K562 (cell line): ENCODE results near the gene RAB1B. TPM values are rescaled to one million over a fixed set of nuclear protein-coding genes. Genes with fewer than 3 reads are reported as not detected.

Experiments
- ATAC-seq: fragments of 200-7000 bp; cut with Tn5 transposase; 3 replicates; pipeline ENCODE4 v1.9.1; 2020; ENCODE audit warnings: moderate library complexity
- BruUV-seq: library from RNA; stranded (reverse); fragments of 400-500 nt; replicated peaks from 2 replicates; lab custom pipeline; 2021; lab: Mats Ljungman, UMichigan
- CTCF ChIA-PET: fragments of 300-600 bp; formaldehyde crosslinking; extraction: SDS; loops from one replicate; lab custom pipeline; 2021; ENCODE audit warnings: low intra/inter-chr PET ratio; lab: Yijun Ruan, JAX
- POLR2A ChIA-PET: fragments of 300-600, 350-650 bp; sonication (Branson Sonifier 250); formaldehyde crosslinking; extraction: SDS; loops from one replicate; lab custom pipeline; 2021; ENCODE audit warnings: antibody characterized with exemption, inconsistent platforms; lab: Yijun Ruan, JAX
- DNase-seq, 4 experiments: peaks; one replicate each; pipeline versions ENCODE4 v3.0.0 to v3.0.0-alpha.2; 2011 to 2018; ENCODE audit warnings: low spot score in 3 of 4, mixed read lengths in 3 of 4; ENCODE audit errors: extremely low read depth in 1 of 4
- FAIRE-seq: peaks from 2 replicates; lab custom pipeline; 2011; peaks lifted over from hg19 to GRCh38; lab: Jason Lieb, UNC
- H2AFZ ChIP-seq: 2 replicates; pipeline ENCODE4 v1.6.0; 2011; ENCODE audit warnings: low read depth, low read length, control low read depth, inconsistent platforms
- H3K27ac ChIP-seq: fragments of 200-600 bp; 3 replicates; pipeline ENCODE4 v1.8.0; 2011; ENCODE audit warnings: low read depth, mild to moderate bottlenecking, control low read depth, inconsistent platforms, low read length, moderate library complexity, mixed read lengths; ENCODE audit errors: extremely low read depth
- H3K27me3 ChIP-seq, 2 experiments: fragments of 300-600 bp in 1 of 2; 2 replicates in 1 of 2; 3 replicates in 1 of 2; pipeline versions ENCODE4 v1.6.0 to v1.8.0; 2011; ENCODE audit warnings: inconsistent platforms in 2 of 2, low read length in 2 of 2, mild to moderate bottlenecking in 1 of 2, mixed read lengths in 1 of 2, moderate library complexity in 1 of 2; ENCODE audit not compliant: control insufficient read depth in 2 of 2, insufficient read depth in 2 of 2
- H3K36me3 ChIP-seq: fragments of 300-600 bp; 3 replicates; pipeline ENCODE4 v1.8.0; 2011; ENCODE audit warnings: mild to moderate bottlenecking, low read length, inconsistent platforms; ENCODE audit not compliant: control insufficient read depth, insufficient read depth
- H3K4me1 ChIP-seq, 2 experiments: fragments of 200-600 bp in 1 of 2; replicated peaks in 1 of 2; 2 replicates in 1 of 2; 3 replicates in 1 of 2; pipeline versions ENCODE4 v1.5.1 to v1.8.0; 2011; ENCODE audit warnings: inconsistent platforms in 2 of 2, low read length in 2 of 2, mild to moderate bottlenecking in 1 of 2, mixed read lengths in 1 of 2, moderate library complexity in 1 of 2; ENCODE audit not compliant: control insufficient read depth in 2 of 2, insufficient read depth in 2 of 2
- H3K4me2 ChIP-seq: 2 replicates; pipeline ENCODE4 v1.6.1; 2011; ENCODE audit warnings: low read length, control low read depth, inconsistent platforms, mixed read lengths; ENCODE audit not compliant: insufficient read depth
- H3K4me3 ChIP-seq: fragments of 200-600 bp; sonication (generic), shearing (Covaris generic); 2 replicates; pipeline ENCODE4 v1.5.1; 2016; ENCODE audit warnings: control low read depth, inconsistent platforms
- H3K79me2 ChIP-seq: fragments of 200-600 bp; 3 replicates; pipeline ENCODE4 v1.8.0; 2011; ENCODE audit warnings: low read length, inconsistent platforms; ENCODE audit not compliant: control insufficient read depth, insufficient read depth
- H3K9ac ChIP-seq, 2 experiments: 2 replicates each; pipeline versions ENCODE4 v1.6.0 to v1.6.1; 2011; ENCODE audit warnings: low read depth in 2 of 2, low read length in 2 of 2, control low read depth in 1 of 2, inconsistent platforms in 1 of 2, mild to moderate bottlenecking in 1 of 2, mixed read lengths in 1 of 2; ENCODE audit not compliant: insufficient read depth in 1 of 2
- H3K9me1 ChIP-seq: one replicate; pipeline ENCODE4 v1.6.0; 2011; ENCODE audit warnings: inconsistent platforms, mild to moderate bottlenecking, low read length, moderate library complexity; ENCODE audit not compliant: control insufficient read depth, insufficient read depth
- H3K9me3 ChIP-seq: replicated peaks from 2 replicates; pipeline ENCODE4 v1.5.1; 2011; ENCODE audit warnings: low read depth, low read length, inconsistent platforms; ENCODE audit not compliant: control insufficient read depth, insufficient read depth
- H4K20me1 ChIP-seq: replicated peaks from 2 replicates; pipeline ENCODE4 v1.6.1; 2011; ENCODE audit warnings: low read length, inconsistent platforms, mixed read lengths; ENCODE audit not compliant: control insufficient read depth, insufficient read depth
- ASH1L ChIP-seq: fragments of 450-650 bp; IDR thresholded peaks from 2 replicates; pipeline ENCODE4 v1.6.1; 2018; ENCODE audit warnings: borderline replicate concordance, mild to moderate bottlenecking, low read depth; ENCODE audit not compliant: partially characterized antibody
- BMI1 ChIP-seq: fragments of 150-350 bp; IDR thresholded peaks from 2 replicates; pipeline ENCODE4 v1.6.1; 2014; ENCODE audit warnings: low read length
- CBX1 ChIP-seq: sonication (generic); IDR thresholded peaks from 2 replicates; pipeline ENCODE4 v1.6.1; 2016; ENCODE audit warnings: antibody characterized with exemption, low read depth, mild to moderate bottlenecking
- CHD1 ChIP-seq: fragments of 200-600 bp; sonication (generic); IDR thresholded peaks from one replicate; pipeline ENCODE4 v1.6.1; 2012; ENCODE audit warnings: mild to moderate bottlenecking, moderate library complexity, low read length, inconsistent platforms
- CREBBP ChIP-seq: IDR thresholded peaks from one replicate; pipeline ENCODE4 v1.6.1; 2012; ENCODE audit warnings: low read depth, mild to moderate bottlenecking, control low read depth, inconsistent platforms, low read length
- MCM7 ChIP-seq, 2 experiments: fragments of 450-650 bp; IDR thresholded peaks; 2 replicates each; pipeline ENCODE4 v1.6.1; 2016 to 2018
- MEF2D ChIP-seq: conservative IDR thresholded peaks from 2 replicates; pipeline ENCODE4 v1.6.1; 2016; ENCODE audit warnings: low read depth, missing genetic modification characterization, missing compliant biosample characterization
- NFE2 ChIP-seq: IDR thresholded peaks from 2 replicates; pipeline ENCODE4 v1.6.1; 2014; ENCODE audit warnings: antibody characterized with exemption, low read depth
- NKRF ChIP-seq: fragments of 450-650 bp; IDR thresholded peaks from 2 replicates; pipeline ENCODE4 v1.6.1; 2016; ENCODE audit warnings: borderline replicate concordance
- SAFB ChIP-seq: fragments of 200-400 bp; formaldehyde crosslinking; IDR thresholded peaks from 2 replicates; pipeline ENCODE4 v1.6.1; 2017; ENCODE audit warnings: low read depth, low read length, borderline replicate concordance
- SMAD4 ChIP-seq: fragments of 250-450 bp; sonication (Bioruptor Pico); conservative IDR thresholded peaks from 2 replicates; pipeline ENCODE4 v1.8.0; 2021; ENCODE audit warnings: inconsistent platforms, mild to moderate bottlenecking, moderate library complexity
- ZBTB5 ChIP-seq: fragments of 450-650 bp; IDR thresholded peaks from 2 replicates; pipeline ENCODE4 v1.6.1; 2017; ENCODE audit warnings: antibody characterized with exemption
- ZNF717 ChIP-seq: fragments of 250-450 bp; sonication (Bioruptor Pico); IDR thresholded peaks from 2 replicates; pipeline ENCODE4 v1.5.0; 2021
- WGBS: fragments of 100-300 bp; shearing (Covaris generic); methylation state at CpG from one replicate; pipeline ENCODE4 v1.1.6; 2016; ENCODE audit warnings: low coverage, mixed read lengths; ENCODE audit not compliant: insufficient coverage; ENCODE audit errors: missing lambda C conversion rate; 5-methylcytosine and 5-hydroxymethylcytosine counted together
- in situ Hi-C: fragments of 300-500 bp; cut with MboI; formaldehyde crosslinking; loops from 4 replicates; pipeline ENCODE4 v1.15.0; 2018; ENCODE audit warnings: inconsistent platforms, mixed read lengths
- intact Hi-C: fragments of 100-400 bp; cut with micrococcal nuclease; formaldehyde crosslinking; loops from 2 replicates; pipeline ENCODE4 v1.14.2; 2022
- polyA plus RNA-seq, 8 experiments: library from polyadenylated mRNA; depleted of rRNA in 4 of 8; stranded (reverse) in 5 of 8; unstranded in 3 of 8; fragments of >200 nt; fragmentation: Nextera tagmentation in 2 of 8; fragmentation: Illumina TruSeq in 1 of 8; extraction: Ambion mirVana in 2 of 8; extraction: Trizol in 1 of 8; gene quantifications; 2 replicates each; pipeline versions ENCODE4 v1.2.1 to v1.2.3, GENCODE V29; 2011 to 2014; ENCODE audit warnings: inconsistent platforms in 1 of 8, missing spikeins in 1 of 8
- total RNA-seq, 7 experiments: library from RNA; depleted of rRNA in 6 of 7; stranded (reverse); fragments of >200 nt in 6 of 7; fragmentation: Illumina TruSeq in 2 of 7; extraction: Trizol in 2 of 7; gene quantifications; 2 replicates each; pipeline versions ENCODE4 v1.2.1 to v1.2.3, GENCODE V29; 2011 to 2021; ENCODE audit warnings: low replicate concordance in 1 of 7

RAB1B gene
- total and polyA plus RNA-seq, 9 of the 15 experiments (the other 6 are each of a cell fraction or from before 2014, with no cell fraction given), result 5.6 to 146 (median 98.6) TPM

- H3K9me3 ChIP-seq, result no peaks in the 10 kb centered on the region
- in situ Hi-C loops, result no loop called here
- H4K20me1 ChIP-seq, result no peaks in the 10 kb centered on the region
- H3K9ac ChIP-seq, result peak within 1 kb of the TSS in 1 of 2 experiments; percentile 50; a peak in 2 of 4 replicates
- no peaks in the 10 kb centered on the region for H3K27me3 ChIP-seq
- no peak within 1 kb of the TSS for H3K27ac ChIP-seq
- DNase-seq (no peak), ATAC-seq (no peak), FAIRE-seq (no peak)
- no TSS peak for BruUV-seq
- peaks cover 6 to 60% of the 10 kb centered on the region in 2 experiments for H3K4me1 ChIP-seq
- no peaks in the 10 kb centered on the region for H3K79me2 ChIP-seq
- TF ChIP-seq CREBBP (no peak), ASH1L (no peak), BMI1 (no peak)
- ChIA-PET CTCF (no interaction called here), POLR2A (interaction anchor here (0.6 kb wide), 1 partner anchor 76 kb away, joined by 3 read pairs; no protein-coding TSS in a partner anchor)
- H3K4me2 ChIP-seq, result no peak within 1 kb of the TSS
- intact Hi-C loops, result no loop called here
- H3K4me3 ChIP-seq, result no peak within 1 kb of the TSS
- no peaks in the 10 kb centered on the region for H3K9me1 ChIP-seq
- no peak within 1 kb of the TSS for H2AFZ ChIP-seq
- H3K36me3 ChIP-seq, result no peaks in the 10 kb centered on the region
- WGBS, result 71% methylated on average over 19 of the region's 29 CpGs
These were observed 48.4 kb downstream of the RAB1B start, which contains the start of gene CD248 for GRCh38 chr11:66316849-66317251. Gene CD248, minus strand, starts transcription at chr11:66317044. Its CDS starts 17 bp downstream, at chr11:66317027.

GRCh38 chr11:66317322-66317722 is 48.9 kb downstream of the RAB1B start:
- Histone ChIP-seq H3K27me3 (no peaks in the 10 kb centered on the region), H3K79me2 (no peaks in the 10 kb centered on the region), H3K9me3 (no peaks in the 10 kb centered on the region), H3K4me3 (no peak overlapping the region), H3K27ac (no peak overlapping the region), H3K9ac (no peak overlapping the region), H3K4me2 (no peak overlapping the region), H3K9me1 (no peaks in the 10 kb centered on the region), H3K4me1 (peaks cover 6 to 56% of the 10 kb centered on the region in 2 experiments), H2AFZ (no peak overlapping the region), H3K36me3 (no peaks in the 10 kb centered on the region), H4K20me1 (no peaks in the 10 kb centered on the region)
- WGBS, result 61% methylated on average over 11 of the region's 14 CpGs
- no peak for DNase-seq
- no peak for ATAC-seq
- no TSS peak for BruUV-seq
- no peak for FAIRE-seq
- POLR2A ChIA-PET, result interaction anchor here (0.6 to 0.9 kb wide), 2 partner anchors 26 to 75 kb away, joined by 3 to 4 read pairs; no protein-coding TSS in a partner anchor
- CTCF ChIA-PET, result no interaction called here
- in situ Hi-C loops (no loop called here), intact Hi-C loops (no loop called here)
- TF ChIP-seq SMAD4 (CRISPR knock-in tag) (no peak), CHD1 (no peak), CBX1 (no peak), NFE2 (no peak), ZNF717 (CRISPR knock-in tag) (no peak), MEF2D (tag) (no peak), SAFB (no peak), MCM7 (IDR thresholded peaks at IDR 0.05) (no peak), NKRF (no peak), ZBTB5 (no peak)
